ENCODE results near the gene AKAP14.
"Not testable (repeated sequence)": the region's sequence is repeated elsewhere in the genome, so short reads cannot be mapped to it uniquely, and the experiment has no call there.

Gene AKAP14

DNA sequence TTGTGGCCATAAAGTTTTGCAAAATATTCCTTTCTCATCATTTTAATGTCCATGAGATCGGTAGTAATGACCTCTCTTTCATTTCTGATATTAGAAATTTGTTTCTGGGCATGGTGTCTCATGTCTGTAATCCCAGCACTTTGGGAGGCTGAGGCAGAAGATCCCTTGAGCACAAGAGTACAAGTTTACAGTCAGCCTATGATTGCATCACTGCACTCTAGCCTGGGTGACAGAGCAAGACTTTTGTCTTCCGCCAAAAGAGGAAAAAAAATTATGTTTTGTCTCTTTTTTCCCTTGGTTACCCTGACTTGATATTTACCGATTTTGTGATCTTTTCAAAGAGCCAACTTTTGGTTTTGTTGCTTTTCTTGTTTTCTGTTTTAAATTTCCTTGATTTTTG lies 58.7 kb downstream of the AKAP14 start:
- Histone ChIP-seq H3F3A (ENCODE audit: insufficient read depth, low read length) (no peaks in the 10 kb centered on the region), H3K9me3 (replicated peaks; ENCODE audit: insufficient read depth, low read length) (no peaks in the 10 kb centered on the region), H3K27me3 (replicated peaks; ENCODE audit: insufficient read depth, low read length) (no peaks in the 10 kb centered on the region), H3K4me1 (ENCODE audit: low read length) (no peaks in the 10 kb centered on the region), H3K9ac (ENCODE audit: low read length) (no peak overlapping the region), H3K4me2 (ENCODE audit: low read depth, low read length) (no peak overlapping the region), H4K20me1 (ENCODE audit: insufficient read depth, low read length) (no peaks in the 10 kb centered on the region), H3K79me2 (ENCODE audit: low read length) (no peaks in the 10 kb centered on the region), H3K27ac (ENCODE audit: low read length) (no peak overlapping the region), H3K36me3 (replicated peaks; ENCODE audit: insufficient read depth, low read length) (no peaks in the 10 kb centered on the region), H3K4me3 (ENCODE audit: low read length) (no peak overlapping the region), H2AFZ (ENCODE audit: low read length) (no peak overlapping the region), H3K9me2 (replicated peaks; ENCODE audit: insufficient read depth, low read length) (no peaks in the 10 kb centered on the region)
- TF ChIP-seq EZH2 (optimal IDR thresholded peaks at IDR 0.05; ENCODE audit: low read depth, low read length) (no peak), EZH2phosphoT487 (IDR thresholded peaks at IDR 0.05; ENCODE audit: low read length) (no peak)
- TF ChIP-seq, protein P1, sequence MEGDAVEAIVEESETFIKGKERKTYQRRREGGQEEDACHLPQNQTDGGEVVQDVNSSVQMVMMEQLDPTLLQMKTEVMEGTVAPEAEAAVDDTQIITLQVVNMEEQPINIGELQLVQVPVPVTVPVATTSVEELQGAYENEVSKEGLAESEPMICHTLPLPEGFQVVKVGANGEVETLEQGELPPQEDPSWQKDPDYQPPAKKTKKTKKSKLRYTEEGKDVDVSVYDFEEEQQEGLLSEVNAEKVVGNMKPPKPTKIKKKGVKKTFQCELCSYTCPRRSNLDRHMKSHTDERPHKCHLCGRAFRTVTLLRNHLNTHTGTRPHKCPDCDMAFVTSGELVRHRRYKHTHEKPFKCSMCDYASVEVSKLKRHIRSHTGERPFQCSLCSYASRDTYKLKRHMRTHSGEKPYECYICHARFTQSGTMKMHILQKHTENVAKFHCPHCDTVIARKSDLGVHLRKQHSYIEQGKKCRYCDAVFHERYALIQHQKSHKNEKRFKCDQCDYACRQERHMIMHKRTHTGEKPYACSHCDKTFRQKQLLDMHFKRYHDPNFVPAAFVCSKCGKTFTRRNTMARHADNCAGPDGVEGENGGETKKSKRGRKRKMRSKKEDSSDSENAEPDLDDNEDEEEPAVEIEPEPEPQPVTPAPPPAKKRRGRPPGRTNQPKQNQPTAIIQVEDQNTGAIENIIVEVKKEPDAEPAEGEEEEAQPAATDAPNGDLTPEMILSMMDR (IDR thresholded peaks at IDR 0.05; ENCODE audit: low read length), result no peak
- DNase-seq, result no peak

DNA sequence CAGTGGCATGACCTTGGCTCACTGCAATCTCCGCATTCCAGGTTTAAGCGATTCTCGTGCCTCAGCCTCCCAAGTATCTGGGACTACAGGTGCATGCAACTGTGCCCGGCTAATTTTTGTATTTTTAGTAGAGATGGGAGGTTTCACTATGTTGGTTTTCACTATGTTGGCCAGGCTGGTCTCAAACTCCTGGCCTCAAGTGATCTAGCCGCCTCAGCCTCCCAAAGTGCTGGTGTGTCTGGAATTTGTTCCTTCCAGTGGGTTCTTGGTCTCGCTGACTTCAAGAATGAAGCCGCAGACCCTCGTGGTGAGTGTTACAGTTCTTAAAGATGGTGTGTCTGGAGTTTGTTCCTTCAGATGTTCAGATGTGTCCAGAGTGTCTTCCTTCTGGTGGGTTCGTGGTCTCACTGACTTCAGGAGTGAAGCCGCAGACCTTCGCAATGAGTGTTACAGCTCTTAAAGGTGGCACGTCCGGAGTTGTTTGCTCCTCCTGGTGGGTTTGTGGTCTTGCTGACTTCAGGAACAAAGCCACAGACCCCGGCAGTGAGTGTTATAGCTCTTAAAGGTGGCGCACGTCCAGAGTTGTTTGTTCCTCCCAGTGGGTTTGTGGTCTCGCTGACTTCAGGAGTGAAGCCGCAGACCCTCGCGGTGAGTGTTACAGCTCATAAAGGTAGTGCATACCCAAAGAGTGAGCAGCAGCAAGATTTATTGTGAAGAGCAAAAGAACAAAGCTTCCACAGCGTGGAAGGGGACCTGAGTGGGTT lies 60.3 kb downstream of the AKAP14 start:
- not testable (repeated sequence) for H3K4me3 ChIP-seq (ENCODE audit: low read length); H4K20me1 ChIP-seq (ENCODE audit: insufficient read depth, low read length); H3K79me2 ChIP-seq (ENCODE audit: low read length); H3K9ac ChIP-seq (ENCODE audit: low read length); H3F3A ChIP-seq (ENCODE audit: insufficient read depth, low read length); H2AFZ ChIP-seq (ENCODE audit: low read length); H3K36me3 ChIP-seq (replicated peaks; ENCODE audit: insufficient read depth, low read length); H3K4me1 ChIP-seq (ENCODE audit: low read length); H3K27ac ChIP-seq (ENCODE audit: low read length); H3K9me2 ChIP-seq (replicated peaks; ENCODE audit: insufficient read depth, low read length); H3K4me2 ChIP-seq (ENCODE audit: low read depth, low read length); DNase-seq; H3K9me3 ChIP-seq (replicated peaks; ENCODE audit: insufficient read depth, low read length); H3K27me3 ChIP-seq (replicated peaks; ENCODE audit: insufficient read depth, low read length)

DNA sequence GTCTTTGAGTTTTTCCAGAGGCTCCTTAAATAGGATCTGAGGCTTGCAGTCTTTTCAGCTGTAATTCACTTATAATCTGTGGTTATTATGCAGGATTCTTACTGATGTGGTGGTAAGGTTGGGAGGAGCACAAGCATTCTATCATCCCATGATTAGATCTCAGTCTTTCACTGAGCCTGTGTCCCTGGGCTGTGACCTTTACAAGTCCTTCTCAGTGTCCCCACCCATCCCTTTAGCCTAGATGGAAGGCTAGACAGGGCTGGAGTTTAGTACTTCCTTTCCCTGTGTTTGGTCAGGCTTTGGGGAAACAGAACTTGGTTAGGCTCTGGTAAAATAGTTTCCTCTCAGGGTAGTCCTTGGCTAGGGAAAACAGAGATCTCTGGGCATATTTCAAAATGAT lies 64.9 kb downstream of the AKAP14 start:
- Histone ChIP-seq H3K4me2 (ENCODE audit: low read depth, low read length) (no peak overlapping the region), H3K27me3 (replicated peaks; ENCODE audit: insufficient read depth, low read length) (no peaks in the 10 kb centered on the region), H3K36me3 (replicated peaks; ENCODE audit: insufficient read depth, low read length) (no peaks in the 10 kb centered on the region), H3K9me3 (replicated peaks; ENCODE audit: insufficient read depth, low read length) (no peaks in the 10 kb centered on the region), H3F3A (ENCODE audit: insufficient read depth, low read length) (no peaks in the 10 kb centered on the region), H3K4me3 (ENCODE audit: low read length) (no peak overlapping the region), H3K79me2 (ENCODE audit: low read length) (no peaks in the 10 kb centered on the region), H2AFZ (ENCODE audit: low read length) (no peak overlapping the region), H3K4me1 (ENCODE audit: low read length) (no peaks in the 10 kb centered on the region), H3K9me2 (replicated peaks; ENCODE audit: insufficient read depth, low read length) (no peaks in the 10 kb centered on the region), H3K27ac (ENCODE audit: low read length) (no peak overlapping the region), H3K9ac (ENCODE audit: low read length) (no peak overlapping the region), H4K20me1 (ENCODE audit: insufficient read depth, low read length) (no peaks in the 10 kb centered on the region)
- no peak for DNase-seq
- TF ChIP-seq EZH2phosphoT487 (IDR thresholded peaks at IDR 0.05; ENCODE audit: low read length), result no peak
- TF ChIP-seq EZH2 (optimal IDR thresholded peaks at IDR 0.05; ENCODE audit: low read depth, low read length), result no peak
- TF ChIP-seq, protein P1 (IDR thresholded peaks at IDR 0.05; ENCODE audit: low read length), result no peak

DNA sequence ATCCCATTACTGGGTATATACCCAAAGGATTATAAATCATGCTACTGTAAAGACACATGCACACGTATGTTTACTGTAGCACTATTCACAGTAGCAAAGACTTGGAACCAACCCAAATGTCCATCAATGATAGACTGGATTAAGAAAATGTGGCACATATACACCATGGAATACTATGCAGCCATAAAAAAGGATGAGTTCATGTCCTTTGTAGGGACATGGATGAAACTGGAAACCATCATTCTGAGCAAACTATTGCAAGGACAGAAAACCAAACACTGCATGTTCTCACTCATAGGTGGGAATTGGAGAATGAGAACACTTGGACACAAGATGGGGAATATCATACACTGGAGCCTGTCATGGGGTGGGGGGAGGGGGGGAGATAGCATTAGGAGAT lies 71.1 kb downstream of the AKAP14 start:
- not testable (repeated sequence) for DNase-seq; H3K36me3 ChIP-seq (replicated peaks; ENCODE audit: insufficient read depth, low read length); H3K27ac ChIP-seq (ENCODE audit: low read length); H4K20me1 ChIP-seq (ENCODE audit: insufficient read depth, low read length); H3K9ac ChIP-seq (ENCODE audit: low read length); H3F3A ChIP-seq (ENCODE audit: insufficient read depth, low read length); H3K27me3 ChIP-seq (replicated peaks; ENCODE audit: insufficient read depth, low read length); H3K4me2 ChIP-seq (ENCODE audit: low read depth, low read length); H3K4me1 ChIP-seq (ENCODE audit: low read length); H3K9me2 ChIP-seq (replicated peaks; ENCODE audit: insufficient read depth, low read length); H3K79me2 ChIP-seq (ENCODE audit: low read length); H2AFZ ChIP-seq (ENCODE audit: low read length); H3K9me3 ChIP-seq (replicated peaks; ENCODE audit: insufficient read depth, low read length); H3K4me3 ChIP-seq (ENCODE audit: low read length)
